H9 (cell line): ENCODE results near the gene ADAMTSL4. TPM values are rescaled to one million over a fixed set of nuclear protein-coding genes. Genes with fewer than 3 reads are reported as not detected.
"Not testable (repeated sequence)": the region's sequence is repeated elsewhere in the genome, so short reads cannot be mapped to it uniquely, and the experiment has no call there.

Experiments used
- DNase-seq: peaks from one replicate; pipeline ENCODE4 v3.0.0-alpha.2; 2017
- H2AFZ ChIP-seq: one replicate; pipeline ENCODE4 v1.6.1; 2013; ENCODE audit warnings: mild to moderate bottlenecking, low read length, control low read depth, moderate library complexity
- H2AK5ac ChIP-seq: 2 replicates; pipeline ENCODE4 v1.6.1; 2013; ENCODE audit warnings: low read length, control low read depth, mixed read lengths; ENCODE audit not compliant: insufficient read length
- H2BK120ac ChIP-seq: one replicate; pipeline ENCODE4 v1.6.1; 2013; ENCODE audit warnings: low read depth, mild to moderate bottlenecking, low read length, control low read depth, inconsistent platforms; ENCODE audit not compliant: poor library complexity, severe bottlenecking
- H2BK12ac ChIP-seq: 2 replicates; pipeline ENCODE4 v1.6.1; 2013; ENCODE audit warnings: low read length, control low read depth, mixed read lengths, low read depth; ENCODE audit not compliant: insufficient read length
- H2BK15ac ChIP-seq: 2 replicates; pipeline ENCODE4 v1.6.1; 2013; ENCODE audit warnings: low read depth, low read length, control low read depth
- H2BK20ac ChIP-seq: one replicate; pipeline ENCODE4 v1.6.1; 2013; ENCODE audit warnings: low read depth, mild to moderate bottlenecking, low read length, control low read depth, inconsistent platforms; ENCODE audit not compliant: poor library complexity, severe bottlenecking
- H2BK5ac ChIP-seq: 2 replicates; pipeline ENCODE4 v1.6.1; 2013; ENCODE audit warnings: low read length, control low read depth, mixed read lengths; ENCODE audit not compliant: insufficient read length
- H3K14ac ChIP-seq: 2 replicates; pipeline ENCODE4 v1.6.1; 2013; ENCODE audit warnings: low read length, control low read depth; ENCODE audit not compliant: insufficient read depth
- H3K18ac ChIP-seq: 2 replicates; pipeline ENCODE4 v1.6.1; 2013; ENCODE audit warnings: low read depth, mild to moderate bottlenecking, mixed read lengths, low read length, control low read depth; ENCODE audit not compliant: insufficient read length
- H3K23ac ChIP-seq: 2 replicates; pipeline ENCODE4 v1.6.1; 2013; ENCODE audit warnings: low read length, control low read depth, mixed read lengths, low read depth; ENCODE audit not compliant: insufficient read length
- H3K23me2 ChIP-seq: 2 replicates; pipeline ENCODE4 v1.6.1; 2013; ENCODE audit warnings: low read depth, mild to moderate bottlenecking, mixed read lengths, low read length, control low read depth; ENCODE audit not compliant: insufficient read length, poor library complexity, severe bottlenecking
- H3K27ac ChIP-seq: 2 replicates; pipeline ENCODE4 v1.5.1; 2013; ENCODE audit warnings: low read length, control low read depth, mixed read lengths, low read depth; ENCODE audit not compliant: insufficient read length
- H3K27me3 ChIP-seq: 2 replicates; pipeline ENCODE4 v1.6.1; 2013; ENCODE audit warnings: low read length, control low read depth, inconsistent platforms; ENCODE audit not compliant: insufficient read depth
- H3K4ac ChIP-seq: 2 replicates; pipeline ENCODE4 v1.6.1; 2013; ENCODE audit warnings: low read depth, mild to moderate bottlenecking, control low read depth, inconsistent platforms, low read length, moderate library complexity
- H3K4me1 ChIP-seq: 2 replicates; pipeline ENCODE4 v1.6.1; 2013; ENCODE audit warnings: low read length, control low read depth, inconsistent platforms; ENCODE audit not compliant: insufficient read depth
- H3K4me2 ChIP-seq: 2 replicates; pipeline ENCODE4 v1.6.1; 2013; ENCODE audit warnings: low read length, control low read depth, mixed read lengths; ENCODE audit not compliant: insufficient read length, insufficient read depth
- H3K56ac ChIP-seq: 2 replicates; pipeline ENCODE4 v1.6.1; 2013; ENCODE audit warnings: low read depth, mild to moderate bottlenecking, mixed read lengths, low read length, control low read depth; ENCODE audit not compliant: insufficient read length
- H3K79me1 ChIP-seq: 2 replicates; pipeline ENCODE4 v1.6.1; 2013; ENCODE audit warnings: low read depth, mild to moderate bottlenecking, moderate library complexity, low read length, control low read depth, inconsistent platforms; ENCODE audit not compliant: insufficient read depth, poor library complexity, severe bottlenecking
- H3K79me2 ChIP-seq: 2 replicates; pipeline ENCODE4 v1.6.1; 2013; ENCODE audit warnings: low read length, control low read depth, inconsistent platforms; ENCODE audit not compliant: insufficient read depth
- H3K9ac ChIP-seq: 2 replicates; pipeline ENCODE4 v1.6.1; 2013; ENCODE audit warnings: low read length, control low read depth, mixed read lengths; ENCODE audit not compliant: insufficient read length; ENCODE audit errors: extremely low read depth
- H3K9me3 ChIP-seq: one replicate; pipeline ENCODE4 v1.6.1; 2013; ENCODE audit warnings: low read depth, low read length, inconsistent platforms; ENCODE audit not compliant: control insufficient read depth
- H3T11ph ChIP-seq: one replicate; pipeline ENCODE4 v1.6.1; 2013; ENCODE audit warnings: mild to moderate bottlenecking, low read length, control low read depth, inconsistent platforms
- H4K20me1 ChIP-seq: one replicate; pipeline ENCODE4 v1.6.1; 2013; ENCODE audit not compliant: control insufficient read depth, insufficient read length, insufficient read depth
- H4K5ac ChIP-seq: 2 replicates; pipeline ENCODE4 v1.6.1; 2013; ENCODE audit warnings: low read depth, mild to moderate bottlenecking, mixed read lengths, low read length, control low read depth; ENCODE audit not compliant: insufficient read length
- H4K8ac ChIP-seq: replicated peaks from 2 replicates; pipeline ENCODE4 v1.6.1; 2013; ENCODE audit warnings: low read length, control low read depth, mixed read lengths, low read depth; ENCODE audit not compliant: insufficient read length
- H4K91ac ChIP-seq: 2 replicates; pipeline ENCODE4 v1.6.1; 2013; ENCODE audit warnings: low read depth, mild to moderate bottlenecking, moderate library complexity, mixed read lengths, low read length, control low read depth; ENCODE audit not compliant: insufficient read length
- H3K27ac Mint-ChIP-seq, 3 experiments: 2 replicates in 2 of 3; 3 replicates in 1 of 3; pipeline ENCODE4 v1.8.0; 2020 to 2021; ENCODE audit warnings: mixed read lengths in 3 of 3, mild to moderate bottlenecking in 1 of 3, moderate library complexity in 1 of 3
- H3K27me3 Mint-ChIP-seq: 2 replicates; pipeline ENCODE4 v1.8.0; 2021; ENCODE audit warnings: low read depth, mild to moderate bottlenecking, moderate library complexity, mixed read lengths
- H3K36me3 Mint-ChIP-seq, 3 experiments: 2 replicates in 2 of 3; 3 replicates in 1 of 3; pipeline ENCODE4 v1.8.0; 2020 to 2021; ENCODE audit warnings: low read depth in 3 of 3, mixed read lengths in 3 of 3; ENCODE audit not compliant: insufficient read depth in 1 of 3
- H3K4me1 Mint-ChIP-seq, 2 experiments: 2 replicates each; pipeline ENCODE4 v1.8.0; 2020; ENCODE audit warnings: mixed read lengths in 2 of 2
- H3K4me3 Mint-ChIP-seq, 2 experiments: 2 replicates in 1 of 2; 3 replicates in 1 of 2; pipeline ENCODE4 v1.8.0; 2020 to 2021; ENCODE audit warnings: mild to moderate bottlenecking in 2 of 2, mixed read lengths in 2 of 2, moderate library complexity in 1 of 2
- H3K9me3 Mint-ChIP-seq, 2 experiments: 2 replicates in 1 of 2; 3 replicates in 1 of 2; pipeline ENCODE4 v1.8.0; 2020; ENCODE audit warnings: mild to moderate bottlenecking in 2 of 2, mixed read lengths in 2 of 2, moderate library complexity in 1 of 2
- CTCF ChIP-seq: fragments of 200-600 bp; sonication (generic); conservative IDR thresholded peaks from 3 replicates; pipeline ENCODE4 v1.8.0; 2021; ENCODE audit warnings: antibody characterized with exemption, mild to moderate bottlenecking
- WGBS: extraction: QIAGEN DNeasy Blood & Tissue Kit; methylation state at CpG from one replicate; pipeline ENCODE4 v1.1.7; 2013; ENCODE audit warnings: missing lambda C conversion rate, low lambda C conversion rate, mixed read lengths; ENCODE audit not compliant: insufficient read length; ENCODE audit errors: extremely low coverage; 5-methylcytosine and 5-hydroxymethylcytosine counted together
- total RNA-seq: library from RNA; stranded (reverse); gene quantifications from 2 replicates; pipeline ENCODE4 v1.2.1, GENCODE V29; 2021

The ADAMTSL4 gene
- total RNA-seq, 1 experiment from 2014 or later: 6.1 TPM

- peaks cover 16 to 18% of the 10 kb centered on the region in 2 experiments for H3K4me1 Mint-ChIP-seq
- H3T11ph ChIP-seq: peak overlapping the region; percentile 62
- no peak overlapping the region for H3K23ac ChIP-seq
- peak overlapping the region; percentile 26 for H2BK20ac ChIP-seq
- peaks cover 5% of the 10 kb centered on the region; the same call in 1 of the 2 replicates for H3K4me1 ChIP-seq
- H2BK120ac ChIP-seq: peak overlapping the region; percentile 97
- H3K27me3 ChIP-seq: no peaks in the 10 kb centered on the region
- DNase-seq: no peak
- no peaks in the 10 kb centered on the region for H3K79me1 ChIP-seq
- H3K23me2 ChIP-seq: no peaks in the 10 kb centered on the region
- peaks cover 5 to 19% (median 14%) of the 10 kb centered on the region in 3 experiments; a peak in 6 of 7 replicates for H3K36me3 Mint-ChIP-seq
- no peak overlapping the region for H2AK5ac ChIP-seq
- H3K56ac ChIP-seq: peak overlapping the region; percentile 67
- H2BK5ac ChIP-seq: no peak overlapping the region
- H4K5ac ChIP-seq: peak overlapping the region; percentile 61
- H3K18ac ChIP-seq: peak overlapping the region; percentile 77
- peak overlapping the region; percentile 21 for H3K9ac ChIP-seq
- H2AFZ ChIP-seq: no peak overlapping the region
- H2BK15ac ChIP-seq: no peak overlapping the region
- H3K14ac ChIP-seq: 0 out of 2 replicates have a peak overlapping the region, but pooled peaks have one; percentile 24
- H3K27ac Mint-ChIP-seq: peak overlapping the region; percentile 99 to 100 (median 99)
- no peaks in the 10 kb centered on the region for H3K27me3 Mint-ChIP-seq
- peak overlapping the region; percentile 38 to 44; a peak in 3 of 5 replicates for H3K4me3 Mint-ChIP-seq
- no peaks in the 10 kb centered on the region for H3K9me3 Mint-ChIP-seq
- TF ChIP-seq CTCF: no peak
- peak overlapping the region; percentile 9 for H3K4me2 ChIP-seq
- H4K91ac ChIP-seq: no peak overlapping the region
- no peaks in the 10 kb centered on the region for H4K20me1 ChIP-seq
- peak overlapping the region; percentile 96 for H3K27ac ChIP-seq
- H4K8ac ChIP-seq: no peak overlapping the region
- no peak overlapping the region; the same call in 1 of the 2 replicates for H3K4ac ChIP-seq
- peak overlapping the region; percentile 15 for H2BK12ac ChIP-seq
- WGBS: no CpG with 5 or more reads among the region's 2 CpGs
- no peaks in the 10 kb centered on the region for H3K9me3 ChIP-seq
- no peaks in the 10 kb centered on the region for H3K79me2 ChIP-seq
Observed at GRCh38 chr1:150604226-150604588, 55.0 kb downstream of the ADAMTSL4 start.

- H3K4me3 Mint-ChIP-seq, H4K8ac ChIP-seq, H3K23ac ChIP-seq, H2BK20ac ChIP-seq, H3K4me2 ChIP-seq, H2BK15ac ChIP-seq, H2BK5ac ChIP-seq, H3K4ac ChIP-seq, H3K79me1 ChIP-seq, H2BK12ac ChIP-seq, H3K23me2 ChIP-seq, H2AFZ ChIP-seq, H2AK5ac ChIP-seq, H3K79me2 ChIP-seq, H3K27me3 Mint-ChIP-seq, H4K20me1 ChIP-seq, H3K27me3 ChIP-seq, DNase-seq, H3K4me1 ChIP-seq, H3K56ac ChIP-seq, H3K14ac ChIP-seq, H4K91ac ChIP-seq, H3T11ph ChIP-seq, H2BK120ac ChIP-seq, H4K5ac ChIP-seq, H3K9me3 ChIP-seq, H3K18ac ChIP-seq, H3K9me3 Mint-ChIP-seq, H3K9ac ChIP-seq: not testable (repeated sequence)
- peak overlapping the region; percentile 96 for H3K27ac ChIP-seq
- Mint-ChIP-seq H3K36me3 (peaks cover 2 to 11% (median 9%) of the 10 kb centered on the region in 3 experiments; a peak in 6 of 7 replicates), H3K27ac (peak overlapping the region; percentile 99 to 100 (median 99); a peak in 6 of 7 replicates), H3K4me1 (peaks cover 20 to 23% of the 10 kb centered on the region in 2 experiments)
- no CpG with 5 or more reads among the region's 3 CpGs for WGBS
Observed at GRCh38 chr1:150605451-150605731, 56.2 kb downstream of the ADAMTSL4 start.
